Endothelial cell of umbilical vein (primary cell): ENCODE results near the gene NTSR1. TPM values are rescaled to one million over a fixed set of nuclear protein-coding genes. Genes with fewer than 3 reads are reported as not detected.

Experiments used
- BruUV-seq: library from RNA; stranded (reverse); fragments of 400-500 nt; replicated peaks from 2 replicates; lab custom pipeline; 2021; lab: Mats Ljungman, UMichigan
- CTCF ChIA-PET: fragments of 300-600, 350-600 bp; sonication (Branson Sonifier 250); formaldehyde crosslinking; loops from one replicate; lab custom pipeline; 2021; ENCODE audit warnings: antibody characterized with exemption, inconsistent platforms; lab: Charles Lee
- POLR2A ChIA-PET: fragments of 300-600, 350-600 bp; sonication (Branson Sonifier 250); formaldehyde crosslinking; loops from one replicate; lab custom pipeline; 2021; ENCODE audit warnings: antibody characterized with exemption, inconsistent platforms; lab: Charles Lee
- DNase-seq: peaks from one replicate; pipeline ENCODE4 v3.0.0-alpha.2; 2011; ENCODE audit warnings: low read depth, low spot score
- FAIRE-seq: peaks from 2 replicates; lab custom pipeline; 2011; peaks lifted over from hg19 to GRCh38; lab: Jason Lieb, UNC
- H2AFZ ChIP-seq: 2 replicates; pipeline ENCODE4 v1.6.0; 2012; ENCODE audit warnings: low read depth, low read length, control low read depth, inconsistent platforms
- H3K27ac ChIP-seq: 2 replicates; pipeline ENCODE4 v1.5.1; 2011; ENCODE audit warnings: low read depth, mild to moderate bottlenecking, control low read depth, low read length, moderate library complexity; ENCODE audit not compliant: insufficient read depth
- H3K27me3 ChIP-seq, 2 experiments: 2 replicates each; pipeline versions ENCODE4 v1.6.0 to v1.6.1; 2011; ENCODE audit warnings: low read length in 2 of 2, mixed read lengths in 1 of 2; ENCODE audit not compliant: control insufficient read depth in 2 of 2, insufficient read depth in 2 of 2
- H3K36me3 ChIP-seq, 2 experiments: 2 replicates in 1 of 2; 3 replicates in 1 of 2; pipeline ENCODE4 v1.5.1; 2011; ENCODE audit warnings: low read length in 2 of 2, mild to moderate bottlenecking in 1 of 2, moderate library complexity in 1 of 2; ENCODE audit not compliant: control insufficient read depth in 2 of 2, insufficient read depth in 2 of 2; ENCODE audit errors: extremely low read depth in 1 of 2
- H3K4me1 ChIP-seq: 3 replicates; pipeline ENCODE4 v1.5.1; 2011; ENCODE audit warnings: mild to moderate bottlenecking, low read length; ENCODE audit not compliant: control insufficient read depth, insufficient read depth; ENCODE audit errors: extremely low read depth
- H3K4me2 ChIP-seq: 2 replicates; pipeline ENCODE4 v1.6.1; 2011; ENCODE audit warnings: low read length, control low read depth, mixed read lengths; ENCODE audit not compliant: insufficient read depth
- H3K4me3 ChIP-seq, 3 experiments: fragments of 200-600 bp in 1 of 3; sonication (generic), shearing (Covaris generic) in 1 of 3; replicated peaks in 1 of 3; 2 replicates each; pipeline ENCODE4 v1.5.1; 2011 to 2016; ENCODE audit warnings: control low read depth in 3 of 3, low read length in 3 of 3, mild to moderate bottlenecking in 2 of 3, inconsistent platforms in 1 of 3, low read depth in 1 of 3, moderate library complexity in 1 of 3; ENCODE audit not compliant: insufficient read depth in 1 of 3
- H3K79me2 ChIP-seq: 2 replicates; pipeline ENCODE4 v1.6.0; 2012; ENCODE audit warnings: low read length, inconsistent platforms; ENCODE audit not compliant: control insufficient read depth, insufficient read depth
- H3K9ac ChIP-seq: replicated peaks from 2 replicates; pipeline ENCODE3; 2011; ENCODE audit warnings: low read length, control low read depth; ENCODE audit not compliant: insufficient read depth; ENCODE audit errors: extremely low read depth
- H3K9me1 ChIP-seq: replicated peaks from 3 replicates; pipeline ENCODE4 v1.6.0; 2011; ENCODE audit warnings: mild to moderate bottlenecking, low read length; ENCODE audit not compliant: control insufficient read depth, insufficient read depth; ENCODE audit errors: extremely low read depth
- H3K9me3 ChIP-seq: replicated peaks from 2 replicates; pipeline ENCODE4 v1.5.1; 2012; ENCODE audit warnings: low read length, inconsistent platforms; ENCODE audit not compliant: control insufficient read depth, insufficient read depth
- H4K20me1 ChIP-seq: replicated peaks from 2 replicates; pipeline ENCODE3; 2011; ENCODE audit warnings: mild to moderate bottlenecking, low read length; ENCODE audit not compliant: control insufficient read depth, insufficient read depth; ENCODE audit errors: extremely low read depth
- EZH2 ChIP-seq: IDR thresholded peaks from 2 replicates; pipeline ENCODE4 v1.6.1; 2012; ENCODE audit warnings: borderline replicate concordance, low read depth, mild to moderate bottlenecking, moderate library complexity, low read length, inconsistent platforms; ENCODE audit not compliant: severe bottlenecking
- FOS ChIP-seq: IDR thresholded peaks from 2 replicates; pipeline ENCODE4 v1.6.1; 2011; ENCODE audit warnings: mild to moderate bottlenecking, low read length, moderate library complexity, borderline replicate concordance; ENCODE audit not compliant: insufficient read depth
- GATA2 ChIP-seq: IDR thresholded peaks from 2 replicates; pipeline ENCODE4 v1.7.0; 2011; ENCODE audit warnings: low read depth, mild to moderate bottlenecking, moderate library complexity, mixed read lengths, low read length; ENCODE audit not compliant: insufficient read length, insufficient read depth
- JUN ChIP-seq: IDR thresholded peaks from 2 replicates; pipeline ENCODE4 v1.6.1; 2011; ENCODE audit warnings: borderline replicate concordance, low read depth; ENCODE audit not compliant: insufficient read length, insufficient read depth
- MYC ChIP-seq: IDR thresholded peaks from one replicate; pipeline ENCODE4 v1.6.1; 2011; ENCODE audit warnings: mild to moderate bottlenecking, low read depth, low read length
- POLR2A ChIP-seq: IDR thresholded peaks from 2 replicates; pipeline ENCODE4 v1.6.1; 2012; ENCODE audit warnings: low read depth, mild to moderate bottlenecking, control low read depth, low read length
- POLR2AphosphoS5 ChIP-seq: IDR thresholded peaks from 2 replicates; pipeline ENCODE4 v1.6.1; 2012; ENCODE audit warnings: low read depth, mild to moderate bottlenecking, control low read depth, low read length, moderate library complexity; ENCODE audit not compliant: insufficient read depth
- dilution Hi-C: fragments of 300-500 bp; cut with MboI; formaldehyde crosslinking; loops from one replicate; pipeline ENCODE4 v1.15.0; 2019; ENCODE audit warnings: low sequenced_read_pairs; ENCODE audit not compliant: extremely low pct_ligation_motif_present
- intact Hi-C: fragments of 100-400 bp; cut with micrococcal nuclease; formaldehyde crosslinking; loops from one replicate; pipeline ENCODE4 v1.10.0; 2022
- polyA plus RNA-seq, 4 experiments: library from polyadenylated mRNA; depleted of rRNA in 3 of 4; stranded (reverse) in 3 of 4; unstranded in 1 of 4; fragments of >200 nt; gene quantifications; 2 replicates each; pipeline versions ENCODE4 v1.2.1 to v1.2.3, GENCODE V29; 2011 to 2012; ENCODE audit warnings: missing spikeins in 1 of 4
- total RNA-seq: library from RNA; stranded (reverse); gene quantifications from 2 replicates; pipeline ENCODE4 v1.2.3, GENCODE V29; 2021
- TF ChIP-seq, protein P1 (sequence below): IDR thresholded peaks from 2 replicates; pipeline ENCODE4 v1.6.1; 2011; ENCODE audit not compliant: insufficient read depth, insufficient read length
- TF ChIP-seq, protein P2 (sequence below), 2 donors: IDR thresholded peaks; 1 replicate in 1 of 2; 2 replicates in 1 of 2; pipeline ENCODE4 v1.5.1; 2011; ENCODE audit warnings: low read length in 2 of 2, mild to moderate bottlenecking in 2 of 2, moderate library complexity in 2 of 2, control low read depth in 1 of 2, inconsistent platforms in 1 of 2, low read depth in 1 of 2; ENCODE audit not compliant: insufficient read depth in 1 of 2; ENCODE audit errors: extremely low read depth in 1 of 2

Gene NTSR1
- total and polyA plus RNA-seq, 2 donors (not counting 3 experiments of a cell fraction or from before 2014, with no cell fraction given): 0.14 to 2.1 TPM

DNA sequence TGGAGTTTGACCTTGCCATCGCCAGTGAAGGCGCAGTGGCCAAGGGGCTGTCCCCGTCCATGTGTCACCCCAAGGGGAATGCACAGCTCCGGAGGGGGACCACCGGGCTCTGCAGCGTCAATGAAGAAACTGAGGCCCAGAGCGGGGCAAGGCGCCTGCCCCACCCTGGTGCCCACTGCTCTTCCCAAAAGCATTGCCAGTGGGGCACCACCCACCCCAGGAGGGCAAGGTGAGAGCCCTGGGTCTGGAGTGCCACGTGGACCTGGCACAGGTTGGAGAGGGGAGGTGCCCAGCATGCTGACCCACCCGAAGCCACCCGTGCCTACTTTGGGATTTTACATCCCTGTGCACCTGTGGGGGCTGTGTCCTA is 8.3 kb downstream of the NTSR1 start:
- ChIA-PET CTCF (interaction anchor here (0.6 to 0.8 kb wide), 2 partner anchors 9 to 74 kb away, joined by 3 to 4 read pairs; no protein-coding TSS in a partner anchor), POLR2A (no interaction called here)
- Histone ChIP-seq H2AFZ (no peak overlapping the region), H3K27me3 (peaks cover 1 to 22% of the 10 kb centered on the region in 2 experiments), H3K9me1 (no peaks in the 10 kb centered on the region), H3K9ac (no peak overlapping the region), H3K9me3 (no peaks in the 10 kb centered on the region), H3K27ac (no peak overlapping the region), H3K4me1 (no peaks in the 10 kb centered on the region), H3K4me3 (no peak overlapping the region), H4K20me1 (no peaks in the 10 kb centered on the region), H3K36me3 (no peaks in the 10 kb centered on the region), H3K79me2 (no peaks in the 10 kb centered on the region), H3K4me2 (no peak overlapping the region)
- dilution Hi-C loops (no loop called here), intact Hi-C loops (no loop called here)
- FAIRE-seq: no peak
- BruUV-seq: no TSS peak
- no peak for TF ChIP-seq FOS
- no peak for TF ChIP-seq JUN
- no peak for TF ChIP-seq EZH2
- TF ChIP-seq, protein P1, sequence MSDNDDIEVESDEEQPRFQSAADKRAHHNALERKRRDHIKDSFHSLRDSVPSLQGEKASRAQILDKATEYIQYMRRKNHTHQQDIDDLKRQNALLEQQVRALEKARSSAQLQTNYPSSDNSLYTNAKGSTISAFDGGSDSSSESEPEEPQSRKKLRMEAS: no peak
- no peak for TF ChIP-seq MYC
- TF ChIP-seq, protein P2, sequence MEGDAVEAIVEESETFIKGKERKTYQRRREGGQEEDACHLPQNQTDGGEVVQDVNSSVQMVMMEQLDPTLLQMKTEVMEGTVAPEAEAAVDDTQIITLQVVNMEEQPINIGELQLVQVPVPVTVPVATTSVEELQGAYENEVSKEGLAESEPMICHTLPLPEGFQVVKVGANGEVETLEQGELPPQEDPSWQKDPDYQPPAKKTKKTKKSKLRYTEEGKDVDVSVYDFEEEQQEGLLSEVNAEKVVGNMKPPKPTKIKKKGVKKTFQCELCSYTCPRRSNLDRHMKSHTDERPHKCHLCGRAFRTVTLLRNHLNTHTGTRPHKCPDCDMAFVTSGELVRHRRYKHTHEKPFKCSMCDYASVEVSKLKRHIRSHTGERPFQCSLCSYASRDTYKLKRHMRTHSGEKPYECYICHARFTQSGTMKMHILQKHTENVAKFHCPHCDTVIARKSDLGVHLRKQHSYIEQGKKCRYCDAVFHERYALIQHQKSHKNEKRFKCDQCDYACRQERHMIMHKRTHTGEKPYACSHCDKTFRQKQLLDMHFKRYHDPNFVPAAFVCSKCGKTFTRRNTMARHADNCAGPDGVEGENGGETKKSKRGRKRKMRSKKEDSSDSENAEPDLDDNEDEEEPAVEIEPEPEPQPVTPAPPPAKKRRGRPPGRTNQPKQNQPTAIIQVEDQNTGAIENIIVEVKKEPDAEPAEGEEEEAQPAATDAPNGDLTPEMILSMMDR (IDR thresholded peaks at IDR 0.05; ENCODE audit: extremely low read depth in 1 of 2, insufficient read depth in 1 of 2, low read depth in 1 of 2, low read length in 2 of 2): no peak
- TF ChIP-seq GATA2: no peak
- no peak for TF ChIP-seq POLR2AphosphoS5
- TF ChIP-seq POLR2A: no peak
- DNase-seq: no peak
